Measurements from ENCODE around the gene PTPRR. TPM values are rescaled to one million over a fixed set of nuclear protein-coding genes. Genes with fewer than 3 reads are reported as not detected.

Gene PTPRR
- total RNA-seq, 1 donor from 2014 or later: 1.4 TPM

- H3K27ac ChIP-seq: no peak overlapping the region
- H3K4me3 ChIP-seq: no peak overlapping the region
- TF ChIP-seq CTCF (IDR thresholded peaks at IDR 0.05): peak; percentile 72
- peak; percentile 70 to 83 for ATAC-seq
- intact Hi-C loops (cut with DNase I): no loop called here
- no peaks in the 10 kb centered on the region for H3K36me3 ChIP-seq
- no peaks in the 10 kb centered on the region for H3K27me3 ChIP-seq (ENCODE audit: low read depth)
- DNase-seq: no peak
- no peaks in the 10 kb centered on the region for H3K4me1 ChIP-seq
- no peaks in the 10 kb centered on the region for H3K9me3 ChIP-seq
Measured at GRCh38 chr12:70733385-70733784, 187.2 kb downstream of the PTPRR start.

- H3K4me1 ChIP-seq: no peaks in the 10 kb centered on the region
- no peak overlapping the region for H3K27ac ChIP-seq
- H3K27me3 ChIP-seq (ENCODE audit: low read depth): no peaks in the 10 kb centered on the region
- no peak for TF ChIP-seq CTCF (IDR thresholded peaks at IDR 0.05)
- no peak overlapping the region for H3K4me3 ChIP-seq
- intact Hi-C loops (cut with DNase I): no loop called here
- no peaks in the 10 kb centered on the region for H3K9me3 ChIP-seq
- ATAC-seq (no peak), DNase-seq (no peak)
- no peaks in the 10 kb centered on the region for H3K36me3 ChIP-seq
Measured at GRCh38 chr12:70732287-70732686, 188.3 kb downstream of the PTPRR start.

- no peaks in the 10 kb centered on the region for H3K36me3 ChIP-seq
- no peak overlapping the region for H3K4me3 ChIP-seq
- no peak for DNase-seq
- H3K4me1 ChIP-seq: no peaks in the 10 kb centered on the region
- H3K27me3 ChIP-seq (ENCODE audit: low read depth): no peaks in the 10 kb centered on the region
- no peak overlapping the region for H3K27ac ChIP-seq
- intact Hi-C loops (cut with DNase I): no loop called here
- no peak for ATAC-seq
- TF ChIP-seq CTCF (IDR thresholded peaks at IDR 0.05): no peak
- H3K9me3 ChIP-seq: no peaks in the 10 kb centered on the region
Measured at GRCh38 chr12:70730675-70731180, 189.8 kb downstream of the PTPRR start.

GRCh38 chr12:70724444-70724843 lies 196.1 kb downstream of the PTPRR start:
- intact Hi-C loops (cut with DNase I): loop anchor here (10.0 kb wide), 1 partner anchor 130 kb away; no protein-coding TSS in a partner anchor
- no peaks in the 10 kb centered on the region for H3K36me3 ChIP-seq
- peaks cover 9% of the 10 kb centered on the region for H3K4me1 ChIP-seq
- TF ChIP-seq CTCF (IDR thresholded peaks at IDR 0.05): peak; percentile 27
- H3K27me3 ChIP-seq (ENCODE audit: low read depth): no peaks in the 10 kb centered on the region
- ATAC-seq (no peak), DNase-seq (no peak)
- no peaks in the 10 kb centered on the region for H3K9me3 ChIP-seq
- no peak overlapping the region for H3K4me3 ChIP-seq
- H3K27ac ChIP-seq: no peak overlapping the region

- intact Hi-C loops (cut with DNase I): loop anchor here (10.0 kb wide), 1 partner anchor 128 kb away; no protein-coding TSS in a partner anchor
- DNase-seq (no peak), ATAC-seq (peak in 1 of 2 donors; percentile 35)
- Histone ChIP-seq H3K27me3 (ENCODE audit: low read depth) (no peaks in the 10 kb centered on the region), H3K4me3 (no peak overlapping the region), H3K27ac (peak overlapping the region; percentile 19), H3K9me3 (no peaks in the 10 kb centered on the region), H3K36me3 (no peaks in the 10 kb centered on the region), H3K4me1 (peaks cover 9% of the 10 kb centered on the region)
- no peak for TF ChIP-seq CTCF (IDR thresholded peaks at IDR 0.05)
Measured at GRCh38 chr12:70722584-70723343, 197.8 kb downstream of the PTPRR start.
